GM19324 (cell line): ENCODE data around the gene SRCIN1.

Experiments used
- ATAC-seq: cut with Tn5 transposase; IDR thresholded peaks from one replicate; pipeline ENCODE4 v1.9.1; 2021; ENCODE audit warnings: mild to moderate bottlenecking, moderate library complexity; ENCODE audit not compliant: unreplicated experiment, low FRiP score

Gene SRCIN1

DNA sequence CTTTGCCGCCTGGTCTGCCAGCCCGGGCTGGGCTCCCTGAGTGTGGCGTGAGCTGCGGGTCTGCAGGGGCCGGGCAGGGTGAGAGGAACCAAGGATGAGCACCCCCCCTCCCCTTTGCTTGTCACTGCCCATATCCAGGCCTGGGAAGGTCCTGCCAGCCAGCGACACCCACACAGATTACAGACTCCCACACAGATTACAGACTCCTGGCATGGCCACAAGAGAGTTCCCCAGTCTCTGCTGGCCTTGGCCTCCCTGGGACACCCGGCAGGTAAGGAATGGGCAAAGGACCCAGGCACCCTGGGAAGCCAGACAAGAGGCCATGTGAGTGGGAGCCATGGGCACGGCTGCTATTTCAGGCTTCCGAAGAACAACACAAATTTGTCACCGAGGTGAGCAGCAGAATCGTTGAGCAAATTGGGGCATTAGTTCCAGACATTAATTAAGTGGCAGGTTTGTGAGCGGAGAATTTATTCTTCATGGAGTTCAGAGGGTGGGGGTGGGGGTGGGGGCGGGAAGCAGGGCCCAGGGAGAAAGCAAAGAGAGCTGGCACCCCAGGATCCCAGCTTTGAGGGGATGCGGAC, 41.4 kb downstream of the SRCIN1 start:
- no peak for ATAC-seq

DNA sequence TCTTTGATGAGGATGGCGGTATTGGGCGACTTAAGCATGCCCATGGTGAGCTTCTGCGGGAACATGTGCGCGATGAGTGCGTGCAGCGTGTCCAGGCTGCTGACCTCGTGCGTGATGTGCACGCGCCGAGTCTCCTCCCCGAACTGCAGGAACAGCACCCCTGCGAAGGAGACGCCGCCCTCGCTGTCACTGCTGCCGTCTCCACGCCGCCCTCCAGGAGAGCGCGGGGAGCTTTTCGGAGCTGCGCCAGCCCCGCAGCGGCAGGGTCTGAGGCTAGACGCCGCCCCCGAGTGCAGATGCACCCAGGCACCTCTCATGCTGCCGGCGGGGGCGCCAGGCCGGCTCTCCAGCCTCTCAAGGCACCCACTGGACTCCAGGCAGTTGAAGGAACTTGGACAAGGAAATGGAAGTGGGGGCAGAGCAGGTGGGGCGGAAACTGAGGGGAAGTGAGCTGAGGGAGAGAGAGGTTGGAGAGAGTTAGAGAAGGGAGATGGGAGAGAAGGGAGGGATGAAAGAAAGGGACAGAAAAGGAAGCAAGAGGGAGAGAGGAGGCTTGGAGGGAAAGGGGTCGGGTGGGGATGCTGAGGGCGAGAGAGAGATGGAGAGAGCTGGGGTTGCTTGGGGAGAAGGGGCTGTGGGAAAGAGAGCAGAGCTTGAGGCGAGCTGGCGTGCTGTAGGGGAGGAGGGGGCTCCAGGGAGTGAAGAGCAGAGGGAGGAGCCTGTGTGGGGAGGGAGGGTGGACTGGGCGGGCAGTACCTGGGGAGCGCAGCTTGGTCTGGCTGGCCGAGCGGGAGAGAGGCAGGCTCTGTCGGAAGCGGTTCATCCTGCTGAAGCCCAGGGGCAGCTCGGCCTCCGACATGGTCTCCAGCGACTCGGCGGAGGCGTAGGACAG, 42.1 kb downstream of the SRCIN1 start:
- no peak for ATAC-seq

DNA sequence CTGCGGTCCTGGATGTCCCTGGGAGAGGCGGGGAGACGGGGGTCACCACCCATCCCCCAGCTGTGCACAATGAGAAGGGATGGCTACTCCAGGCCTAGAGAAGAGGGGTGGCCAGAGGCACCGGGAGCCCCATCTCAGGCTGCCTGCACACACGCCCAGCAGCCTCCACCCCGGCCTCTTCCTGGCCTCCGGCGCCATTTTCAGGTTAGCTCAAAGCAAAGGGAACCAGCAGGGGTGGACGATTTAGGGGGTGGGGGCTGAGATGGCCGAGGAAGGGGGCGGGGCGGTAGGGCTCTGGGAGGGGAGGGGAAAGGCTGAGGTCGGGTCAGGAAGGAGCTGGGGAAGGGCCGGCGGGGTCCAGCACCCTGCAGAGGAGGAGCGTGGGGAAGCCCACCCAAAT, 42.8 kb downstream of the SRCIN1 start:
- ATAC-seq = no peak

DNA sequence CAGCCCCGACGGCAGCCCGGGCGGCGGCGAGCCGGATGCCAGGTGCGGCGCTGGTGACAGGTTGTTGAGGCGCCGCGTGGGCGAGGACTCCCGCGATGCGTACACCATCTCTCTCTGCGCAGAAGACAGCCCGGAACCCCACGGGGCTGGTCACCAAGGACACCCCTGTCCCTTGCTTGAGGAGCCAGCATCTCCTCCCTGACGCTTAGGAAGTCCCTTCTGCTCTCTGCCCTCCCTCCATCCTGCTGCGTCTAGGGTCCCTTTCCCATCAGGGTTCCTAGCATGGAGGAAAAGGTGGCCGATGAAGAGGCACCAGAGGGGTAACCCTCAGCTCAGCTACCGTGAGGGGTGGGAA, 43.6 kb downstream of the SRCIN1 start:
- no peak for ATAC-seq

DNA sequence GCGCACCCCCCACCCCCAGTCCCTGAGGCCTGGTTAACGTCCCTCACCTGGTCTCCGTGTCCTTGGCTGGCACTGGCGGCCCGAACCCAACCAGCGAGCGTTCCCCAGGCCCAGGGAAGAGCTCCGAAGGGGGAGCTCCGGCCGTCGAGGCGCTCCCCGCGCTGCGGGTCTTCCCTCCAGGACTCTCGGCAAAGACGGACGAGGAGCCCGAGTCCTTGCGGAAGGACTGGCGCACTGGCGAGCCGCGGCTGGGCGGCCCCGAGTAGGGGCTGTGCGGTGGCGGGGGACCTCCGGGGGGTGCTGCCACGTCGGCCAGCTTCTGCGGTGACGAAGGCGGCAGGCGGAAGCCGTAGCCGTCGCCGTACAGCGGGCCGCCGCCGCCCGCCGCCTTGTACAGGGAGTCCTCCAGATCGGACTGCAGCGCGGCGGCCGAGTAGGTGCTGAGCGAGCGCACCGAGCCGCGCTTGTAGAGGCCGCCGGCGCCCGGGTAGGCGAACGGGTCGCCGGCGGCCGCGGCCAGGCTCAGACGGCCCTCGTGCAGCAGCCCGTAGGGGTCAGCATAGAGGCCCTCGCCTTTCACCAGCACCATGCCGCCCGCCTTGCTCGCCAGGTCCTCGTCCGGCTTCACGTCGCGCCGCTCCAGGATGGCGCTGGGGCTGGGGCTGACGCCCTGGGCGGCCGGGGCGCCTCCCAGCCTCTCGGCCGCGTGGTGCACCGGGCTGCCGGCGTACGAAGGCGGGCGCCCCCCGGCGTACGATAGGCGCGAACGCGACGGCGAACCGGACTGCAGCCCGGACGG, 44.1 kb downstream of the SRCIN1 start:
- no peak for ATAC-seq

DNA sequence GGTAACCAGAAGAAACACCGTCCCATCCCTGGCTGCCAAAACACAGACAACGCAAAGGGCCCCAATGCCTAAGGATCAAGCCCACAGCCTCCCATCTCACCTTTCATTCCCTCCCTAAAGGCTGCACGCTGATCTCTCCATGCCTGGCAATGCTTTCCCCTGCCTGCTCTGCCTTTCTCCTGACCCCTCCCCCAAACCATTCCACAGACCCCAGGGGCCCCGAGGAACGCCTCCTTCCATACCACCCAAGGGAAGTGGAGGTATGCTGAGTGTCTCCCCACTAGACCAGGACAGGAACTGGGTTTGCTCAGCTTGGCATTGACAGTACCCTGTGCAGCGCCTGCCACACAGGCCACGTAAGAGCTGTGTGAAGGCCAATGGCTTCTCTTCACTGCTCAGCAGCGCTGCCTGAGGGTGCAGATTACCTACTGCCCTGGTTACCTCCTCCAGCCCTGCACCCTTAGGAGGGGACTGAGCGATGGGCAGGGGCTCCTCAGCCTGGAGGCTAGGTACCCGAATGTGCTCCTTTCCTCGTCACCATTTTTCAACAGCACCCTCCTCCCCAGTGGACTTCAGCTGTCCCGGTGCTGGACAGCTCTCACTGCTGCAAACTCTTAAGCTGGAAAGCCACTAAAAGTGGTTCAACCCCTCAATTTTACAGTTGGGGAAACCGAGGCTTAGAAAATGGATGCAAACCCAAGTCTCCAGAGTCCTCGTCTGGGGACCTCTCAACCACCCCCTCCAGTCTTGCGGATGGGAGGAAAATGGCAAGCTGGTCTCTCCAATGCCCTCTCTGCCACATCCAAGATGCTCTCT, 45.0 kb downstream of the SRCIN1 start:
- no peak for ATAC-seq

DNA sequence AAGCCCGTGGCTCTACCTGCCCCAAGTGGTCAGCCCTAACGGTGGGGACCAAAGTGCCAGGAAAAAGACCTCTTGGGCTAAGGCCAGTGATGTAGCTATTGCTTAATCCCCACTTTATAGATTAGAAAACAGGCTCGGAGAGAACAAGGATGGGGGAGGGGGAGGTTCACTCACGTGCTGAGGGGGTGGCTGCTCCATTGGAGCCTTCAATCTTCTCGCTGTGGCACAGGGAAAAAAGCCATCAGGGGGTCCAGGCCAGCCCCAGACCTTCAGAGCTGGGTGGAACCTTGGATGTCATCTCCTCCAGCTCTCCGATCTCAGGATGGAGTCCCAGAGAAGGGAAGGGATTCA, 45.9 kb downstream of the SRCIN1 start:
- no peak for ATAC-seq

DNA sequence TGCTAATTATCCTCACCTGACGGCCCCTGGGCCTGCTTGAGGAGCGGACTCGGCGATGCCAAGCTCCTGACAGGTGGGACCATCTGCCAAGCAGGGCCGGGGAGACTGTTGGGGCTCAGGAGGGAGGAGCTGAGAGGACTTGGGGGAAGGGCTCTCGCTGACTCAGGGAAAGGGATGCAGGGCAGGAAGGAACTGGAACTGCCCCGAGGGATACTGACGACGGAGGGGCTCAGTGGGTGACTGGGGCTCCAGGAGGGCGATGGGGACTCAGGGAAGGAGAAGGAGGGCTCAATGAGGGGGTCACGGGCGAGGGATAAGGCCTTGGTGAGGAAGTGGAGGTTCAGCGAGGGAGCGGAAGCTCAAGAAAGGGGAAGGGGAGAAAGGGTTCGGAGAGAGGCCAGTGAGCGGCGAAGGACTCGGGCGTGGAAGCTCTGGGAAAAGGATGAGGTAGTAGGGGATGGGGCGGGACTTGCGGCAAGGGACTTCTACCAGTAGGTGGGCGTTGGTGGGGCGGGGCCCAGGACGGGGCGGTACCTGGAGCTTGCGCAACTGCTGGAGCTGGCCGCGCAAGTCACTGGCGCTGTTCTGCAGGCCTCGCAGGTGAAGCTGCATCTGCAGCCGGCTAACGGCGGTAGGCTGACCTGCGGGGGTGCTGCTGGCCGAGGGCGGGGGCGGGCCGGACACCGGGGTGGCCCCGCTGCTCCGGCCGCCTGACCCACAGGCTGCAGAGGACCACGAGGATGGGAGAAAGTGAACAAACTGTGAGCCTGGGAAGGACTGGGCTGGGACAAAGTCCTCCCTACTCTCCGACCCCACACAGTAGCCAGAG, 46.5 kb downstream of the SRCIN1 start:
- ATAC-seq = peak; percentile 45

DNA sequence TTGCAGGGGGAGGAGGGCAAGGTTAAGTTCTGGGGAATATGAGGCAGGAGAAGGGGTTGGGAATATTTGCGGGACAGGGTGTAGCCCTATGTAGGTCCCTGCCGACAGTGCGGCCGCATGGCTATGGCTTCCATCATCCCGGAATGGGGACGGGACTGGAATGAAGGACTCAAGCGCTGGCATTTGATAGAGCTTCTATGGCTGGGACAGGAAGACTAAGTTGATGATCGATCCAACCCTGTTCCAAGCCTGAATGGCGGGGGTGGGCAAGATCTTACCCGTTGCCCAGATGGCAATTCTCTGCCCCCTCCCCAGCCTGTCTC, 47.1 kb downstream of the SRCIN1 start:
- no peak for ATAC-seq

DNA sequence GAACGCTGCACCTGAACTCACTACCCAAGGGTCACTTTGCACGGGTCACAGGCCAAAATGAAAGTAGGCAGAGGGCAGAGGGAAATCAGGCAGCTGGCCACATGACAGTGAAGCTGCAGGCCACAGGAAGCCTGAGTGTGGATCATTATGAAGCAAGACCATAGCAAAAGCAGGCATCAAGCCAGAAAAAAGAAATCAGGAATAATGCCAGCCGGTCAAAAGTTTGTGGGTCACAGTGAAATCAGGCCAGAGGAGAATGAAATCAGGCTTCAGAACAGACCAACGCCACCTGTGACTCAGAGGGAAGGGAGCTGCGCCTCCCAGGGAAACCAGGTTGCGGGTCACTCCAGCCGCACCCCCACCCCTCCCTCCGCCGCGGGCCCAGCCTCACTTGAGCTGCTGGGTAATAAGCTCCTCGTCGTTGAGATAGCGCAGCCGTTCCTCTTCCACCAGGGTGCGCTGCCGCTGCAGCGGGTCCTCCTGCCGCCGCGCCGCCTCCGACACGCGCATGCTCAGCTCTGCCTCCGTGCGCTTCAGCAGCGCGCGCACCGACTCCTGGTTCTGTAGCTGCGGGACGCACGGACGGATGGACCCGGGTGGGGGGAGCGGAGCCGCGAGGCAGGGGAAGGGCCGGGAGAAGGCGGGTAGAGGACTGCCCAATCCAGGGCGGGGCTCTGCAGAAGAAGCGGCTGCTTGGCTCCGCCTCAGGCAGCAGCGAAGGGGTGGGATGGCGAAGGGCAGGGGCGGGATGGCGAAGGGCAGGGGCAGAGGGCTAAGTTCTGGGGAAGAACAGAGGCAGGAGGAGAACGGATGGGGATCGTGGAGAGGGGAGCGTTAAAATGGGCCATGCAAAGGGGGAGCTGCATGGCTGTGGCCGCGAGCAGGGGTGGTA, 47.7 kb downstream of the SRCIN1 start:
- peak; percentile 58 for ATAC-seq

DNA sequence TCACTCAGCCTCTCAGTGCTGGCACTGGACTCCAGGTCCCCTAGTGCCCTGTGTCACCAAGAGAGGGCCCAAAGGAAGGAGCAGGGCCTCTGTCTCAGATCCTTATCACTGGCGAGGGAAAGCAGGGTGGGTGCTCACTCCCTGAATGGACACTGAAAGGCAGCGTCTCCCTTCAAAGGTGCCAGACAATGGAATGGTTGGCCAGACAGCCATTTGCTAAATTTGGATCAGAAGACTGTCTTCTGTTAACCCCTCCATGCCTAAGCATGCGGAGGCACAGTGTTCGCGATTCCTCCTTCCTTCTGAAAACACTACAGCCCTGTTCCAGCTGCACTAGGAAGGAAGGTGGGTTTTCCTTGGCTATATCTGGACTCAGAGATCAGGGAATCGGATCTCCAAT, 48.4 kb downstream of the SRCIN1 start:
- no peak for ATAC-seq

DNA sequence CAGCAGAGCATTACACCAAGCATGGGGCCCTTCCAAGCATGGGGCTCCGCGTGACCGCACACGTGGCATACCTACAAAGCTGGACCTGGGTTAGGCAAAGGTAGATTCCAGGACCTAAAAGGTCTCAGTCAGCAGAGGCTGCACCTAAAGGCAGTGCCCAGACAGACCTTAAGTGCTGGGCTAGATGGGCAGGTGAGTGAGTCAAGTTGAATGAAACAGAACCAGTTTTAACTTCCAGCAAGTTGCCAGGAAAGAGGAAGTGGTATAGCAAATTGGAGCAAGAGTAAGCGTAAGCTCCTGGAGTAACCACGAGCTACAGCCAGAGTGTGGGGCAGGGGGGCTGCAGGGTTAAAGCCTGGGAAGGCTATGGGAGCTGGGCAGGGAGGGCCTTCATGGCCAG, 49.5 kb downstream of the SRCIN1 start:
- ATAC-seq = no peak

DNA sequence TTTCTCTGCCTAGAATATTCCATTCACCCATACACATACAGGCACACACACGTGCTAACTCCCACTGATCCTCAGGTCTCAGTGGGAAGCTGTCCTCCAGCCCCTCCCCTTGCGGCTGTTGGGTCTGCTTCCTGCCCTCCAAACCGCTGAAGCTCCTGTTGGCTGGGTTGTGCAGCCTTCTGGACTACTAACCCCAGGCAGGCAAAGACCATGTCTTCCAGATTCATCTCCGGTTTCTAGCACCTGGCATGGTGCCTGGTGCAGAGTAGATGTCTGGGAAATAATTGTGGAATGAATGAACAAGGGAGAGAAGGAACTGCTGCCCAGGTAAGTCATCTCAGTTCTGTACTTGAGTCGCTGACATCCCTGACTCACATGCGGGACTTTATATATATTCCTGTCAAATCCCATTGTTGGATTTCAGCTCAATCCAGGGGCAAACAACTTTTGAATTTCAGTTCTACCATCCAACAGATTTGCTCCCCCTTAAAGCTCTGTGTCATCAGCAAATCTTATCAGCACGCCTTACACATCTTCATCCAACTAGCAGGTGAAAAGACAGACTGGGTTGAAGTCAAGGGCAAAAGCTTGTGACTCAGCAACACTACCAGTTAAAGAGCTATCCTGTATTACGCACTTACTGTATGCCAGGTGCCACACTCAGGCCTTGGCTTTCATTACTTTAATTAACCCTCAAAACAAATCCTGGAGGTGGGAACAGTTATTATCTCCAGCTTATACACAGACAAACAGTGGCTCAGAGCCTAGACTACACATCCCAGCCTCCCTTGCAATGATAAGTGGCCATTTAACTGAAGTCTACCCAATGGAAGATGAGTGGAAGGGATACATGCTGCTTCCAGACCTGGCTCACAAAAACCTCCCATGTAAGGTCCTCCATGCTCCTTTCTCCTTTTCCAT, 51.1 kb downstream of the SRCIN1 start:
- ATAC-seq = no peak

DNA sequence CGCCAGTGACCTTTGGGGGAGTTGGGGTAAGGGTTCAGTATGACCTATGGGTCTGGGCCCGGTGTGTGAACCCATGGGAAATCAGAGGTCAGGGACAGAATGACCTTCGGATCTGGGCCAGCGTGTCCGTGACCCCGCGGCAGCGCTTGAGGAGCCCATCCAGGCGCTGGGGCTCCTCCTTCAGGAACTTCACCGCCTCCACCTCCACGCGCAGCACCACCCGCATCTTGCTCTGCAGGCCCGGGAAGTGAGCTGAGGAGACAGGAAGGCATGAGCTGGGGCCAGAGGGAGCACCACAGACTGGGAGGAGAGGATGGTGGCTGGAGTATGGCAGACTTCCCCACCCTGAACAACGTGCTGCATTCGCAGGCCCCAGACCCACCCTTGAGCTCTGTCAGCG, 53.4 kb downstream of the SRCIN1 start:
- no peak for ATAC-seq

DNA sequence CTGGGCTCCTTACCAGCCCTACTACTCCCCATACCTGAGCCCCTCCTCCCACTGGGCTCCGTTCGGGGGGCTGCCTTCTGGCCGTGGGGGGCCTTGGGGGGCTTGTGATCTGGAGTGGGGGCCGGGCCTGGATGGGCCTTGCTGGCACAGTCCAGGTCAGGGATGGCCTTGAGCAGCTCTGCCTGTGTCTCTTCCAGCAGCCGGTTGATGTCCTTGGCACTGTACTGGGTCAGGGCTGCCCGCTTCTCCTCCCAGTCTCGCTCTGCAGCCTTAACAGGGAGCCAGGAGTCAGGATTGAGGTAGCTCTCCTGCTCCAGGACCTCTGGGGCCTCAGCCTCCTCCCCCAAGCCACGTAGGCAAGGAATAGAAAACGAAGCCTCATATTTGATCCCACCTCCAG, 54.6 kb downstream of the SRCIN1 start:
- no peak for ATAC-seq

DNA sequence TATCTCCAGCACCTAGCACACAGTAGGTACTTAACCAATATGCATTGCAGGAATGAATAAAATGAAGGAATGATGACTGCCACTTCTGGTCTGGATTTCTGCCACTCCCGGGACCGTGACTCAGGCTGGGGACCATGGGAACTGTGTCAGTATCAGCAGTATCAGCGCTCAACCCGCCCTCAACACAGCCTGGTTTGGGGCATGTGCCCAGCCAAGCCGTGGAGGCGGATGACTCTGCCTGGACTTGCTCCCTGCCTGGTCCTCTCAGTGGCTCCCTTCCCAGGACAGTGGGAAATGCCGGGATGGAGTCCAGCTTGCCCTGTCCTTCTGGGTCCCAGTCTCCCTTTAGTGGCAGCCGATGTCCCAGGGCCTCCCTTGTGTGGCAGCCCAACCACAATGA, 55.1 kb downstream of the SRCIN1 start:
- ATAC-seq = no peak

DNA sequence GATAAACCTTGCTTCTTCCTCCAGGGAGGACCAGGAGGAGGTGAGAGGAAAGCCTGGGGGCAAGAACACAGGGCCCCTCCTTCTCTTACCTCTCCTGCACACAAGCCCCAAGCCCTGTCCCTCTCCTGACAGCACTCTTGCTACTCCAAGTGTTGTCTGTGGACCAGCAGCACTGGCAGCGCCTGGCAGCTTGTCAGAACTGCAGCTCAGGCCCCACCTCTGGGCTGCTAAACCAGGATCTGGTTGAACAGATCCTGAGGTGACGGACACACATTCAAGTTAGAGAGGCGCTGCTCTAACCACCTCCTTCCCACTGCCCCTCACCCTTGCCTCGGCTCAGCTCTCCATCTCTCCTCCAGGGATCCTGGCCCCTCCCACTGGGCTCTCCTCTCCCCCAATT, 56.5 kb downstream of the SRCIN1 start:
- no peak for ATAC-seq

DNA sequence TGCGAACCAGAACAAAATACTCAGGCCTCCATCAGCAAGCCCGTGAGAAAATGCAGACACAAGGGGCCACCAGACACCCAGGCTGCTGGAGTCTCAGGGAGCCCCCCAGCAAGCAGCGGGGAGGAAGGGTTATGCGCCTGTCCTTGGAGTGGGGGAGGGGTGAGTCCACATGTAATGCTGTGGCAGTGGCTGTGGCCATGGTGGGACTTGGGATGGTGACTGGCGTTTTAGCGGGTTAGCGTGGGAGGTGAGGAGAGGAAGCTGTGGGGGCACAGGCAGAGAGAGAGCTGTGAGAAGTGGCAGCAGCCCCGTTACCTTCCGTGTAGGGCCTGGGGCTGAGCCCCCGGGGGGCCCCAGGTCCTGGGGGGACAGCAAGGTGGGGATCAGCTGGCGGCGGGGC, 58.3 kb downstream of the SRCIN1 start:
- ATAC-seq = no peak
